HCT116 (cell line): Measurements from ENCODE around the gene RBM42. TPM values are rescaled to one million over a fixed set of nuclear protein-coding genes. Genes with fewer than 3 reads are reported as not detected.

ENCODE experiments used
- CEBPB ChIP-seq: IDR thresholded peaks from 2 replicates; pipeline ENCODE4 v1.6.1; 2012; ENCODE audit warnings: low read depth
- EGR1 ChIP-seq: IDR thresholded peaks from 2 replicates; pipeline ENCODE4 v1.6.1; 2012; ENCODE audit warnings: low read depth
- EZH2 ChIP-seq: fragments of 200-600 bp; sonication (generic); IDR thresholded peaks from 2 replicates; pipeline ENCODE4 v1.6.1; 2017; ENCODE audit warnings: antibody characterized with exemption, mixed run types
- EZH2phosphoT487 ChIP-seq: fragments of 200-600 bp; IDR thresholded peaks from 2 replicates; pipeline ENCODE4 v1.6.1; 2018; ENCODE audit warnings: antibody characterized with exemption, borderline replicate concordance
- POLR2AphosphoS5 ChIP-seq: IDR thresholded peaks from 2 replicates; pipeline ENCODE4 v1.6.1; 2011; ENCODE audit warnings: mild to moderate bottlenecking, low read depth, low read length, moderate library complexity
- RAD21 ChIP-seq: IDR thresholded peaks from 2 replicates; pipeline ENCODE4 v1.6.1; 2012; ENCODE audit warnings: low read depth, mild to moderate bottlenecking
- SIN3A ChIP-seq: IDR thresholded peaks from 2 replicates; pipeline ENCODE4 v1.6.1; 2012; ENCODE audit warnings: low read depth
- SP1 ChIP-seq: IDR thresholded peaks from 2 replicates; pipeline ENCODE4 v1.6.1; 2012; ENCODE audit warnings: low read depth
- SRF ChIP-seq: IDR thresholded peaks from 2 replicates; pipeline ENCODE4 v1.6.1; 2012; ENCODE audit warnings: low read depth
- ZFX ChIP-seq: fragments of 450-650 bp; IDR thresholded peaks from 2 replicates; pipeline ENCODE4 v1.6.1; 2017
- ZNF274 ChIP-seq: fragments of 200-500 bp; sonication (Bioruptor generic); IDR thresholded peaks from 2 replicates; pipeline ENCODE4 v1.6.1; 2014; ENCODE audit warnings: mild to moderate bottlenecking, low read depth, low read length, inconsistent platforms
- total RNA-seq: library from RNA; stranded (reverse); gene quantifications from one replicate; pipeline ENCODE4 v1.2.1, GENCODE V29; 2021; ENCODE audit not compliant: unreplicated experiment
- TF ChIP-seq, protein P1 (sequence below): IDR thresholded peaks from 2 replicates; pipeline ENCODE4 v1.6.1; 2011; ENCODE audit warnings: mild to moderate bottlenecking, low read length, moderate library complexity; ENCODE audit not compliant: insufficient replicate concordance; ENCODE audit errors: extremely low read depth

Gene RBM42
- total RNA-seq, 1 experiment from 2014 or later, result 87.2 TPM

DNA sequence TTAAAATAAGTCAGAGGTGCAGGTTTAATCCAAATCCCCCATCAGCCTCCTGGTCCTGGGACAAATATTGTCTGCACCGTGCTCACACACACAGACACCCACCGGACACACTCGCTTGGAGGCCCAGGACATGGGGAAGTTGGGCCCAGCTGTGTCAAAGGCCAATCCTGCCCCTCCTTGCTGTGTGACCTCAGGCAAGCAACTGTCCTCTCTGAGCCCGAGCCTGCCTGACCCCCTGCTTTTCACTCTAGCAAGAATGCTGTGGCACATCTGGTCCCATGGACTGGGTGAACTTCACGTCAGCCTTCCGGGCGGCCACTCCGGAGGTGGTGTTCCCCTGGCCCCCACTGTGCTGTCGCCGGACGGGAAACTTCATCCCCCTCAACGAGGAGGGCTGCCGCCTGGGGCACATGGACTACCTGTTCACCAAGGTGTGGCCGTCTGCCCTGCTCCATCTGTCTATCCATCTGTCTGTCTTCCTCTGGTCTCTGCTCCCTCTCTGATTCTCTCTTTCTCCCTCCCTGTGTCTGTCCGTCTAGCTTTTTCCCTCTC lies 46.8 kb downstream of the RBM42 start (continued):
- TF ChIP-seq EZH2phosphoT487 (no peak), CEBPB (no peak), POLR2AphosphoS5 (no peak), SIN3A (no peak), EGR1 (no peak), SP1 (no peak), RAD21 (no peak), ZFX (no peak), EZH2 (no peak), ZNF274 (no peak), SRF (no peak)
- TF ChIP-seq, protein P1, sequence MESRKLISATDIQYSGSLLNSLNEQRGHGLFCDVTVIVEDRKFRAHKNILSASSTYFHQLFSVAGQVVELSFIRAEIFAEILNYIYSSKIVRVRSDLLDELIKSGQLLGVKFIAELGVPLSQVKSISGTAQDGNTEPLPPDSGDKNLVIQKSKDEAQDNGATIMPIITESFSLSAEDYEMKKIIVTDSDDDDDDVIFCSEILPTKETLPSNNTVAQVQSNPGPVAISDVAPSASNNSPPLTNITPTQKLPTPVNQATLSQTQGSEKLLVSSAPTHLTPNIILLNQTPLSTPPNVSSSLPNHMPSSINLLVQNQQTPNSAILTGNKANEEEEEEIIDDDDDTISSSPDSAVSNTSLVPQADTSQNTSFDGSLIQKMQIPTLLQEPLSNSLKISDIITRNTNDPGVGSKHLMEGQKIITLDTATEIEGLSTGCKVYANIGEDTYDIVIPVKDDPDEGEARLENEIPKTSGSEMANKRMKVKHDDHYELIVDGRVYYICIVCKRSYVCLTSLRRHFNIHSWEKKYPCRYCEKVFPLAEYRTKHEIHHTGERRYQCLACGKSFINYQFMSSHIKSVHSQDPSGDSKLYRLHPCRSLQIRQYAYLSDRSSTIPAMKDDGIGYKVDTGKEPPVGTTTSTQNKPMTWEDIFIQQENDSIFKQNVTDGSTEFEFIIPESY, result no peak

Other genes starting within 250 kb of the RBM42 start
- not detected for gene FFAR2, start 180.8 kb upstream of the RBM42 start, total RNA-seq
- gene KRTDAP, start 138.6 kb upstream of the RBM42 start, total RNA-seq, result 0.74 TPM
- gene DMKN, start 115.4 kb upstream of the RBM42 start, total RNA-seq, result 246 TPM
- gene SBSN, start 100.7 kb upstream of the RBM42 start, total RNA-seq, result 0.66 TPM
- not detected for gene GAPDHS, start 95.6 kb upstream of the RBM42 start, total RNA-seq
- gene TMEM147, start 83.4 kb upstream of the RBM42 start, total RNA-seq, result 128 TPM
- gene ATP4A, start 65.4 kb upstream of the RBM42 start, total RNA-seq, result 0.27 TPM
- not detected for gene PMIS2, start 42.9 kb upstream of the RBM42 start, total RNA-seq
- 31.7 TPM for gene HAUS5, start 16.3 kb upstream of the RBM42 start, total RNA-seq
- 1.5 TPM for gene ETV2, start 12.7 kb downstream of the RBM42 start, total RNA-seq
- 496 TPM for gene COX6B1, start 19.3 kb downstream of the RBM42 start, total RNA-seq
- gene UPK1A, start 37.5 kb downstream of the RBM42 start, total RNA-seq, result 0.69 TPM
- gene ZBTB32, start 75.5 kb downstream of the RBM42 start, total RNA-seq, result not detected
- 29.9 TPM for gene KMT2B, start 89.0 kb downstream of the RBM42 start, total RNA-seq
- 8.3 TPM for gene IGFLR1, start 113.4 kb downstream of the RBM42 start, total RNA-seq
- gene U2AF1L4, start 116.4 kb downstream of the RBM42 start, total RNA-seq, result 15.6 TPM
- gene PSENEN, start 116.6 kb downstream of the RBM42 start, total RNA-seq, result 55.3 TPM
- gene LIN37, start 119.5 kb downstream of the RBM42 start, total RNA-seq, result 10.1 TPM
- 0.93 TPM for gene HSPB6, start 128.0 kb downstream of the RBM42 start, total RNA-seq
- 42.5 TPM for gene PROSER3, start 129.1 kb downstream of the RBM42 start, total RNA-seq
- 30.2 TPM for gene ARHGAP33, start 146.5 kb downstream of the RBM42 start, total RNA-seq
- gene PRODH2, start 183.8 kb downstream of the RBM42 start, total RNA-seq, result 0.44 TPM
- gene NPHS1, start 223.5 kb downstream of the RBM42 start, total RNA-seq, result 0.57 TPM
- gene KIRREL2, start 227.9 kb downstream of the RBM42 start, total RNA-seq, result 1.3 TPM
- 41.2 TPM for gene APLP1, start 239.5 kb downstream of the RBM42 start, total RNA-seq